OCI-LY7 (cell line): ENCODE data around the gene BBLN. TPM values are rescaled to one million over a fixed set of nuclear protein-coding genes. Genes with fewer than 3 reads are reported as not detected.
"Not testable (repeated sequence)": the region's sequence is repeated elsewhere in the genome, so short reads cannot be mapped to it uniquely, and the experiment has no call there.

Experiments
- Bru-seq: library from RNA; stranded (reverse); fragments of 400-500 nt; gene quantifications from one replicate; lab custom pipeline; 2021; lab: Mats Ljungman, UMichigan
- BruChase-seq, 2 experiments: library from RNA; stranded (reverse); fragments of 400-500 nt; gene quantifications; one replicate each; lab custom pipeline; 2021; lab: Mats Ljungman, UMichigan
- BruUV-seq: library from RNA; stranded (reverse); fragments of 400-500 nt; replicated peaks from 2 replicates; lab custom pipeline; 2021; lab: Mats Ljungman, UMichigan
- CTCF ChIA-PET: fragments of 300-600 bp; sonication (Branson Sonifier 250); formaldehyde crosslinking; loops from one replicate; lab custom pipeline; 2022; ENCODE audit warnings: antibody characterized with exemption; ENCODE audit not compliant: unreplicated experiment; lab: Charles Lee
- POLR2A ChIA-PET: fragments of 300-600 bp; sonication (Branson Sonifier 250); formaldehyde crosslinking; loops from one replicate; lab custom pipeline; 2022; ENCODE audit warnings: antibody characterized with exemption; lab: Charles Lee
- DNase-seq: peaks from one replicate; pipeline ENCODE4 v3.0.0-alpha.2; 2015; ENCODE audit warnings: low spot score
- H2AFZ ChIP-seq: fragments of 200-600 bp; sonication (generic), shearing (Covaris generic); 2 replicates; pipeline ENCODE4 v1.6.1; 2014; ENCODE audit warnings: mild to moderate bottlenecking, antibody characterized with exemption, low read length, moderate library complexity
- H3K27ac ChIP-seq: fragments of 200-600 bp; sonication (generic); 2 replicates; pipeline ENCODE4 v1.5.1; 2014; ENCODE audit warnings: mixed run types, low read depth, mild to moderate bottlenecking, moderate library complexity, low read length, inconsistent platforms; ENCODE audit not compliant: poor library complexity, severe bottlenecking
- H3K36me3 ChIP-seq: fragments of 200-600 bp; sonication (generic); 2 replicates; pipeline ENCODE4 v1.6.1; 2014; ENCODE audit warnings: mild to moderate bottlenecking, antibody characterized with exemption, low read length, moderate library complexity, mixed read lengths; ENCODE audit not compliant: insufficient read depth
- H3K4me1 ChIP-seq: fragments of 200-600 bp; sonication (generic); 2 replicates; pipeline ENCODE4 v1.5.1; 2014; ENCODE audit warnings: mild to moderate bottlenecking, low read length; ENCODE audit not compliant: insufficient read depth, poor library complexity, severe bottlenecking
- H3K4me2 ChIP-seq: fragments of 200-600 bp; sonication (generic); 2 replicates; pipeline ENCODE4 v1.6.1; 2014; ENCODE audit warnings: mild to moderate bottlenecking, low read length
- H3K4me3 ChIP-seq: fragments of 200-600 bp; sonication (generic); 2 replicates; pipeline ENCODE4 v1.5.1; 2014; ENCODE audit warnings: mild to moderate bottlenecking, low read depth, low read length; ENCODE audit not compliant: poor library complexity, severe bottlenecking
- H3K79me2 ChIP-seq: fragments of 200-600 bp; sonication (generic); 2 replicates; pipeline ENCODE4 v1.6.1; 2016; ENCODE audit warnings: low read depth, mild to moderate bottlenecking, low read length, moderate library complexity, mixed read lengths; ENCODE audit not compliant: insufficient read depth
- H3K9me2 ChIP-seq: fragments of 200-600 bp; sonication (generic); 2 replicates; pipeline ENCODE4 v1.6.1; 2016; ENCODE audit warnings: mild to moderate bottlenecking, low read length, mixed read lengths; ENCODE audit not compliant: insufficient read depth
- H3K9me3 ChIP-seq: fragments of 200-600 bp; sonication (generic); 2 replicates; pipeline ENCODE4 v1.6.1; 2014; ENCODE audit warnings: mild to moderate bottlenecking, mixed run types, low read length, mixed read lengths
- H4K20me1 ChIP-seq: fragments of 200-600 bp; sonication (generic); 2 replicates; pipeline ENCODE4 v1.6.1; 2014; ENCODE audit warnings: mild to moderate bottlenecking, antibody characterized with exemption, low read length, moderate library complexity, mixed read lengths; ENCODE audit not compliant: insufficient read depth
- CTCF ChIP-seq: fragments of 200-600 bp; sonication (generic); conservative IDR thresholded peaks from 2 replicates; pipeline ENCODE4 v1.5.1; 2014; ENCODE audit warnings: mild to moderate bottlenecking, antibody characterized with exemption, low read length, moderate library complexity, mixed read lengths
- EZH2phosphoT487 ChIP-seq: fragments of 200-600 bp; sonication (generic); IDR thresholded peaks from 2 replicates; pipeline ENCODE4 v1.6.1; 2018; ENCODE audit warnings: low read depth, borderline replicate concordance, mild to moderate bottlenecking, mixed run types, antibody characterized with exemption, low read length, moderate library complexity, mixed read lengths
- intact Hi-C: fragments of 100-400 bp; cut with micrococcal nuclease; formaldehyde crosslinking; loops from one replicate; pipeline ENCODE4 v1.10.0; 2022; ENCODE audit not compliant: unreplicated experiment
- long read RNA-seq: library from polyadenylated mRNA; stranded (forward); transcript quantifications from one replicate; pipeline ENCODE4 v2.0.0, GENCODE V29; 2022
- total RNA-seq, 2 experiments: library from RNA; depleted of rRNA in 1 of 2; stranded (reverse); fragments of >200 nt in 1 of 2; shearing (Covaris generic) in 1 of 2; gene quantifications; 2 replicates each; pipeline ENCODE4 v1.2.3, GENCODE V29; 2014 to 2022

Gene BBLN
- total RNA-seq (2014; rRNA removed; shearing (Covaris generic)) (82.0 and 104 TPM in 2 replicates), total RNA-seq (2022) (66.9 and 67.5 TPM in 2 replicates), Bru-seq, nascent RNA (percentile 65 among the genes with signal in this experiment), BruChase-seq, experiment 1, labeled RNA remaining after a 6-hour chase (percentile 71 among the genes with signal in this experiment), BruChase-seq, experiment 2, labeled RNA remaining after a 2-hour chase (percentile 66 among the genes with signal in this experiment)
- long read RNA-seq, transcript C9orf16-201 (2 exons, 713 nt), result major isoform, 59 of 72 reads
- long read RNA-seq, partial matches to known transcripts, result 1 of 72 reads
- long read RNA-seq, other reads (novel, unspliced or antisense), result 10 of 72 reads

- H3K36me3 ChIP-seq, result peaks cover 26% of the 10 kb centered on the region
- no peaks in the 10 kb centered on the region for H3K9me3 ChIP-seq
- H3K9me2 ChIP-seq, result no peaks in the 10 kb centered on the region
- ChIA-PET POLR2A (interaction anchor here (0.6 to 0.9 kb wide), 2 partner anchors 12 to 18 kb away, joined by 5 read pairs; no protein-coding TSS in a partner anchor), CTCF (no interaction called here)
- H3K4me2 ChIP-seq, result peak within 1 kb of the TSS; percentile 95
- DNase-seq, result peak; percentile 94
- H3K79me2 ChIP-seq, result peaks cover 4% of the 10 kb centered on the region; the same call in 1 of the 2 replicates
- peak within 1 kb of the TSS; percentile 55 for H3K27ac ChIP-seq
- no TSS peak for BruUV-seq
- TF ChIP-seq CTCF, result no peak
- no peak for TF ChIP-seq EZH2phosphoT487
- H3K4me3 ChIP-seq, result peak within 1 kb of the TSS; percentile 99
- H4K20me1 ChIP-seq, result no peaks in the 10 kb centered on the region
- peak within 1 kb of the TSS; percentile 96 for H2AFZ ChIP-seq
- intact Hi-C loops, result loop anchor here (1.0 kb wide), 1 partner anchor 32 kb away; no protein-coding TSS in a partner anchor
- H3K4me1 ChIP-seq, result peaks cover 14% of the 10 kb centered on the region
These were observed at the start of gene BBLN for GRCh38 chr9:128159784-128160602. Gene BBLN (plus strand): TSS chr9:128160265. CDS start chr9:128160408, 143 bp downstream.

DNA sequence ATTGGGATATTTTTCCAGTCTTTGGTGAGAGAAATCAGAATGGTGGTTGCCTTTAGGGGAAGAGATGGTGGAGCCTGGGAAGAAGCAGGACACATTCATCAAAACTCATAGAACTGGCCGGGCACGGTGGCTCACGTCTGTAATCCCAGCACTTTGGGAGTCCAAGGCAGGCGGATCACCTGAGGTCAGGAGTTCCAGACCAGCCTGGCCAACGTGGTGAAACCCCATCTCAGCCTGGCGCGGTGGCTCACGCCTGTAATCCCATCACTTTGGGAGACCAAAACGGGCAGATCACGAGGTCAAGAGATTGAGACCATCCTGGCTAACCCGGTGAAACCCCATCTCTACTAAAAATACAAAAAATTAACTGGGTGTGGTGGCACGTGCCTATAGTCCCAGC is 48.3 kb upstream of the BBLN start:
- H3K36me3 ChIP-seq, result peaks cover 91% of the 10 kb centered on the region

DNA sequence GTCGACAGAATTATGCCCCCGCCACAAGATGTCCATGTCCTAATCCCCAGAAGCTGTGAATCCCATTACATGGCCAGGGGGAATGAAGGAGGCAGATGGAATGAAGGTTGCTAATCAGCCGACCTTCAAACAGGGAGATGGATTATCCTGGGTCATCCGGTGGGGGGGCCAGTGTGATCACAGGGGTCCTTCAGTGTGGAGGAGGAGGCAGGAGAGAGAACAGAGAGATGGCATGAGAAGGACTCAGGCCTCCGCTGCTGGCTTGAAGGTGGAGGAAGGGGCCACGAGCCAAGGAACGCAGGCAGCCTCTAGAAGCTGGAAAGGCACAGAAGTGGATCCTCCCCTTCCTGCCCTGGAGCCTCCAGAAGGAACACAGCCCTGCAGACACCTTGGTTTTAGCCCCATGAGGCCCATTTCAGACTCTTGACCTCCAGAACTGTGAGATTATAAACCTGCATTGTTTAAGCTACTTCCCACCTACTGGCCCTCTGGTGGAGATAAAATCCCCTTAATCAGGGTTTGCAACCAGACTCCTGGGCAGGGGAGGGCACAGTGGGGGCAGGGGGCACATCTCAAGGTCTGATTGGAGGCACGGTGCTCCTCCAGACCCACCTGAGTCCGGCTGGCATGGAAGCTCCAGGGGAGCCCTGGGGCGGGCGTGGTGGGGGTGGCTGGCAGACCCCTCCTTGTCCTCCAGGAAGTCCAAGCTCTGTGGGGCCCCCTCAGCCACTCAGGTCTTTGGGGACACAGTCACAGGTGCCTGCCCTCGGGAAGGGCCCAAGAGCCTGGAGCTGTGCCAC is 46.3 kb upstream of the BBLN start:
- TF ChIP-seq EZH2phosphoT487, result no peak
- TF ChIP-seq CTCF, result no peak
- Histone ChIP-seq H3K9me2 (no peaks in the 10 kb centered on the region), H3K4me2 (no peak overlapping the region), H2AFZ (no peak overlapping the region), H3K79me2 (no peaks in the 10 kb centered on the region), H3K36me3 (peaks cover 79% of the 10 kb centered on the region), H3K27ac (no peak overlapping the region), H3K4me1 (no peaks in the 10 kb centered on the region), H3K4me3 (no peak overlapping the region), H3K9me3 (no peaks in the 10 kb centered on the region), H4K20me1 (no peaks in the 10 kb centered on the region)
- no peak for DNase-seq
- ChIA-PET POLR2A (no interaction called here), CTCF (interaction anchor here (0.6 kb wide), 1 partner anchor 100 kb away, joined by 4 read pairs; no protein-coding TSS in a partner anchor)
- BruUV-seq, result TSS peak; percentile 52
- intact Hi-C loops, result no loop called here

More for the DNA sequence above, 48.3 kb upstream of the BBLN start:
- H3K4me3 ChIP-seq, DNase-seq, CTCF ChIA-PET, H2AFZ ChIP-seq, H3K9me2 ChIP-seq, BruUV-seq, H3K4me2 ChIP-seq, intact Hi-C loops, H3K27ac ChIP-seq, H4K20me1 ChIP-seq, H3K4me1 ChIP-seq, H3K9me3 ChIP-seq, H3K79me2 ChIP-seq, POLR2A ChIA-PET: not testable (repeated sequence)
